ENCODE results near the gene KTN1. TPM values are rescaled to one million over a fixed set of nuclear protein-coding genes. Genes with fewer than 3 reads are reported as not detected.

KTN1 gene
- polyA plus RNA-seq, 1 experiment = 25.6 TPM

DNA sequence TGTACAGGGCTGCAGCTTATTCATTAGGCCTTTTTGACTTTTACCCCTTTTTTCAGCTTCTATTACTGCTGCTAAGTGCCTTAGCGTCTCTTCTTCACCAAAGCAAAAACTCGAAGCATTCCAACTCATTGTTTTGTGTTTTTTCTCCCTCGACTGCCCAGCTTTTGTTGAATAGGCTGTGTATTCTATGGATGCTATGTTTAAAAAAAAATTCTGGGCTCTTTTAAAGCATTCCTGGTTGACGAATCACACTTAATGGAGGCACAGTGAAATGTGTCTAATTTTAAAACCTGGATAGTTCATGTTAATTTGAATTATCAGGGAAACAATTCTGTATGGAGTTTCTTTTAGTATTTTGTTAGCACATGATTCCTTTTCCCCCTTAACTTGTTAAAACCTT, 29.7 kb downstream of the KTN1 start:
- H3K36me3 ChIP-seq (ENCODE audit: control insufficient read depth, insufficient read depth, low read length) = no peaks in the 10 kb centered on the region
- H3K4me3 ChIP-seq (ENCODE audit: low read depth, low read length) = no peak overlapping the region
- peak; percentile 22 for DNase-seq (ENCODE audit: low read depth)
- CTCF ChIA-PET = interaction anchor here (0.5 kb wide), 1 partner anchor 167 kb away, joined by 4 read pairs; no protein-coding TSS in a partner anchor
- no peak for TF ChIP-seq CTCF (IDR thresholded peaks at IDR 0.05; ENCODE audit: insufficient read depth, low read depth, low read length)
- POLR2A ChIA-PET = no interaction called here
- H3K27me3 ChIP-seq (ENCODE audit: control insufficient read depth, insufficient read depth, low read length) = no peaks in the 10 kb centered on the region

GRCh38 chr14:55610713-55611370, 30.8 kb downstream of the KTN1 start:
- no peak for TF ChIP-seq CTCF (IDR thresholded peaks at IDR 0.05; ENCODE audit: insufficient read depth, low read depth, low read length)
- H3K36me3 ChIP-seq (ENCODE audit: control insufficient read depth, insufficient read depth, low read length) = no peaks in the 10 kb centered on the region
- ChIA-PET POLR2A (no interaction called here), CTCF (no interaction called here)
- H3K4me3 ChIP-seq (ENCODE audit: low read depth, low read length) = no peak overlapping the region
- no peaks in the 10 kb centered on the region for H3K27me3 ChIP-seq (ENCODE audit: control insufficient read depth, insufficient read depth, low read length)
- no peak for DNase-seq (ENCODE audit: low read depth)

DNA sequence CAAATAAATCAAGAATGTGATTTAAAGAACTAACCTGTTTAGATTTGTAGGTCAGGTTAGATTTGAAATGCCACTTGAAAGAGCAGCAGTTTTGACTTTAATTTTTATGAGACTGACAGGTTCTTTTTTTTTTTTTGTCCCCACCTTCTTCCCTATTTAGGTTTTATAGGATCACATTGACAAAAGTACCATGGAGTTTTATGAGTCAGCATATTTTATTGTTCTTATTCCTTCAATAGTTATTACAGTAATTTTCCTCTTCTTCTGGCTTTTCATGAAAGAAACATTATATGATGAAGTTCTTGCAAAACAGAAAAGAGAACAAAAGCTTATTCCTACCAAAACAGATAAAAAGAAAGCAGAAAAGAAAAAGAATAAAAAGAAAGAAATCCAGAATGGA, 31.9 kb downstream of the KTN1 start:
- H3K36me3 ChIP-seq (ENCODE audit: control insufficient read depth, insufficient read depth, low read length) = no peaks in the 10 kb centered on the region; the same call in 1 of the 2 replicates
- no peak overlapping the region for H3K4me3 ChIP-seq (ENCODE audit: low read depth, low read length)
- H3K27me3 ChIP-seq (ENCODE audit: control insufficient read depth, insufficient read depth, low read length) = no peaks in the 10 kb centered on the region
- DNase-seq (ENCODE audit: low read depth) = no peak
- CTCF ChIA-PET = no interaction called here
- POLR2A ChIA-PET = no interaction called here
- TF ChIP-seq CTCF (IDR thresholded peaks at IDR 0.05; ENCODE audit: insufficient read depth, low read depth, low read length) = no peak

GRCh38 chr14:55614304-55614703, 34.3 kb downstream of the KTN1 start:
- no peak for DNase-seq (ENCODE audit: low read depth)
- TF ChIP-seq CTCF (IDR thresholded peaks at IDR 0.05; ENCODE audit: insufficient read depth, low read depth, low read length) = no peak
- H3K4me3 ChIP-seq (ENCODE audit: low read depth, low read length) = no peak overlapping the region
- no peaks in the 10 kb centered on the region; the same call in 1 of the 2 replicates for H3K36me3 ChIP-seq (ENCODE audit: control insufficient read depth, insufficient read depth, low read length)
- ChIA-PET POLR2A (no interaction called here), CTCF (no interaction called here)
- H3K27me3 ChIP-seq (ENCODE audit: control insufficient read depth, insufficient read depth, low read length) = no peaks in the 10 kb centered on the region

DNA sequence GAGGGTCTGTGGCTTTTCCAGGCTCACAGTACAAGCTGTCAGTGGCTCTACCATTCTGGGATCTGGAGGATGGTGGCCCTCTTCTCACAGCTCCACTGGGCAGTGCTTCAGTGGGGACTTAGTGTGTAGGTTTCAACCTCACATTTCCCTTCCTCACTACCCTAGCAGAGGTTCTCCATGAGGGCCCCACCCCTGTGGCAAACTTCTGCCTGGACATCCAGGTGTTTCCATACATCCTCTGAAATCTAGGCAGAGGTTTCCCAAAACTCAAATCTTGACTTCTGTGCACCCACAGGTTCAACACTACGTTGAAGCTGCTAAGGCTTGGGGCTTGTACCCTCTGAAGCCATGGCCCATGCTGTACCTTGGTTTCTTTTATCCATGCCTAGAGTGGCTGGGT, 40.3 kb downstream of the KTN1 start:
- H3K4me3 ChIP-seq (ENCODE audit: low read depth, low read length) = no peak overlapping the region
- POLR2A ChIA-PET = no interaction called here
- peaks cover 6% of the 10 kb centered on the region for H3K36me3 ChIP-seq (ENCODE audit: control insufficient read depth, insufficient read depth, low read length)
- no peak for TF ChIP-seq CTCF (IDR thresholded peaks at IDR 0.05; ENCODE audit: insufficient read depth, low read depth, low read length)
- CTCF ChIA-PET = no interaction called here
- DNase-seq (ENCODE audit: low read depth) = no peak
- H3K27me3 ChIP-seq (ENCODE audit: control insufficient read depth, insufficient read depth, low read length) = no peaks in the 10 kb centered on the region
